OCI-LY3 (cell line): Measurements from ENCODE around the gene RAB31.

Experiments used
- H2AFZ ChIP-seq: fragments of 200-600, 300-600 bp; shearing (Covaris generic); 2 replicates; pipeline ENCODE4 v1.6.0; 2014; ENCODE audit warnings: antibody characterized with exemption, low read depth, low read length
- H3K27ac ChIP-seq: fragments of 200-600, 300-600 bp; sonication (generic); 2 replicates; pipeline ENCODE4 v1.5.1; 2014; ENCODE audit warnings: mild to moderate bottlenecking, low read length, moderate library complexity, mixed read lengths
- H3K27me3 ChIP-seq: fragments of 200-600, 300-600 bp; sonication (generic); 2 replicates; pipeline ENCODE4 v1.6.1; 2014; ENCODE audit warnings: low read depth, low read length, mixed read lengths
- H3K36me3 ChIP-seq: fragments of 200-600, 300-600 bp; sonication (generic); replicated peaks from 2 replicates; pipeline ENCODE3; 2014; ENCODE audit warnings: low read depth, low read length, mixed read lengths
- H3K4me1 ChIP-seq: fragments of 300-600, 200-600 bp; sonication (generic); 2 replicates; pipeline ENCODE4 v1.6.1; 2014; ENCODE audit warnings: low read length, mixed read lengths
- H3K4me2 ChIP-seq: fragments of 200-600, 300-600 bp; sonication (generic); 2 replicates; pipeline ENCODE4 v1.6.1; 2014; ENCODE audit warnings: low read length, mixed read lengths
- H3K4me3 ChIP-seq: fragments of 300-600, 200-600 bp; sonication (generic); 2 replicates; pipeline ENCODE4 v1.5.1; 2014; ENCODE audit warnings: antibody characterized with exemption, mild to moderate bottlenecking, low read length, moderate library complexity
- H3K79me2 ChIP-seq: fragments of 300-600, 200-600 bp; shearing (Covaris generic); 2 replicates; pipeline ENCODE4 v1.6.1; 2014; ENCODE audit warnings: mild to moderate bottlenecking, low read length, mixed read lengths
- H3K9ac ChIP-seq: fragments of 300-600, 200-600 bp; shearing (Covaris generic); 2 replicates; pipeline ENCODE4 v1.6.0; 2014; ENCODE audit warnings: mild to moderate bottlenecking, low read length, moderate library complexity
- H3K9me3 ChIP-seq: fragments of 200-600, 300-600 bp; shearing (Covaris generic); 2 replicates; pipeline ENCODE4 v1.6.1; 2014; ENCODE audit warnings: low read length, mixed read lengths; ENCODE audit not compliant: insufficient read depth
- H4K20me1 ChIP-seq: fragments of 200-600, 300-600 bp; sonication (generic); 2 replicates; pipeline ENCODE4 v1.6.1; 2016; ENCODE audit warnings: low read length, mixed read lengths; ENCODE audit not compliant: insufficient read depth
- CTCF ChIP-seq: fragments of 200-600, 300-600 bp; sonication (generic); IDR thresholded peaks from 2 replicates; pipeline ENCODE4 v1.5.1; 2014; ENCODE audit warnings: antibody characterized with exemption, low read length, low read depth
- EZH2phosphoT487 ChIP-seq: fragments of 200-600 bp; shearing (Covaris generic); IDR thresholded peaks from 2 replicates; pipeline ENCODE4 v1.6.1; 2018; ENCODE audit warnings: antibody characterized with exemption, mixed run types, low read depth

Gene RAB31

GRCh38 chr18:9818423-9818734 is 110.3 kb downstream of the RAB31 start:
- H3K4me1 ChIP-seq: no peaks in the 10 kb centered on the region
- no peak overlapping the region for H3K4me2 ChIP-seq
- H3K36me3 ChIP-seq: no peaks in the 10 kb centered on the region
- no peak overlapping the region for H2AFZ ChIP-seq
- H3K27me3 ChIP-seq: 0 out of 2 replicates have a peak, but pooled peaks cover 4% of the 10 kb centered on the region
- H3K9ac ChIP-seq: no peak overlapping the region
- H3K79me2 ChIP-seq: no peaks in the 10 kb centered on the region
- TF ChIP-seq CTCF (no peak), EZH2phosphoT487 (no peak)
- H3K27ac ChIP-seq: no peak overlapping the region
- H3K4me3 ChIP-seq: no peak overlapping the region
- H4K20me1 ChIP-seq: no peaks in the 10 kb centered on the region
- H3K9me3 ChIP-seq: no peaks in the 10 kb centered on the region

GRCh38 chr18:9820127-9820526 is 112.0 kb downstream of the RAB31 start:
- Histone ChIP-seq H3K4me3 (no peak overlapping the region), H3K27ac (no peak overlapping the region), H3K4me1 (no peaks in the 10 kb centered on the region), H3K36me3 (no peaks in the 10 kb centered on the region), H4K20me1 (no peaks in the 10 kb centered on the region), H3K27me3 (0 out of 2 replicates have a peak, but pooled peaks cover 4% of the 10 kb centered on the region), H3K4me2 (no peak overlapping the region), H2AFZ (no peak overlapping the region), H3K9me3 (no peaks in the 10 kb centered on the region), H3K9ac (no peak overlapping the region), H3K79me2 (no peaks in the 10 kb centered on the region)
- TF ChIP-seq CTCF (no peak), EZH2phosphoT487 (no peak)

- Histone ChIP-seq H3K79me2 (no peaks in the 10 kb centered on the region), H3K36me3 (no peaks in the 10 kb centered on the region), H3K9ac (no peak overlapping the region), H3K4me1 (0 out of 2 replicates have a peak, but pooled peaks cover 3% of the 10 kb centered on the region), H3K27ac (no peak overlapping the region), H3K9me3 (no peaks in the 10 kb centered on the region), H4K20me1 (no peaks in the 10 kb centered on the region), H3K4me2 (no peak overlapping the region), H2AFZ (no peak overlapping the region), H3K27me3 (0 out of 2 replicates have a peak, but pooled peaks cover 4% of the 10 kb centered on the region), H3K4me3 (no peak overlapping the region)
- TF ChIP-seq EZH2phosphoT487 (no peak), CTCF (no peak)
Measured at GRCh38 chr18:9820719-9821118, 112.6 kb downstream of the RAB31 start.

GRCh38 chr18:9822587-9823185 is 114.6 kb downstream of the RAB31 start:
- no peaks in the 10 kb centered on the region for H3K27me3 ChIP-seq
- TF ChIP-seq CTCF: no peak
- no peak for TF ChIP-seq EZH2phosphoT487

More at GRCh38 chr18:9822587-9823185, 114.6 kb downstream of the RAB31 start:
- Histone ChIP-seq H3K4me1 (0 out of 2 replicates have a peak, but pooled peaks cover 3% of the 10 kb centered on the region), H3K4me2 (no peak overlapping the region), H3K27ac (no peak overlapping the region), H3K9me3 (no peaks in the 10 kb centered on the region), H2AFZ (no peak overlapping the region), H3K36me3 (no peaks in the 10 kb centered on the region), H3K9ac (no peak overlapping the region), H3K79me2 (no peaks in the 10 kb centered on the region), H4K20me1 (no peaks in the 10 kb centered on the region), H3K4me3 (no peak overlapping the region)
